Measurements from ENCODE around the gene LAMB4. TPM values are rescaled to one million over a fixed set of nuclear protein-coding genes. Genes with fewer than 3 reads are reported as not detected.

The LAMB4 gene
- total RNA-seq (2014; rRNA removed; shearing (Covaris generic)) = 0.59 and 0.69 TPM in 2 replicates
- 1.9 and 4.4 TPM in 2 replicates for polyA plus RNA-seq (2014; cell fraction: nucleus; rRNA removed)

DNA sequence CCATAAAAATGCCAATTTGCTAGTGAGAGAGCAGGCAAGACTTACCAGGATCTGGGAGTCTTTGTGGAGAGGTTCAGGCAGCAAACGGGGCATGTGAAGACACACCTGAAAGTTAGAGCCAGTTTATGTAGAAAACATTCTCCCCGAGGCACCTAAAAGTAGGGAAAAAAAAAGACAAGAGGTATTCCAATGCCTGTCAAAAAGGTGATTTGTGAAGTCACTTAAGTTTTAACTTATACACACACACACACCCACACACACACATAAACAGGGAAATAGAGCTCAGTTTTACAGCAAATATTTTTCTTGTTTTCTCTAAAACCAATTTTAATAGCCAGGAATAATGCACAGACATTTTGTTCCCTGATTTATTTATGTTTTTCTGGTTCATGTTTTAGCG, at the start of gene LAMB4:
Gene LAMB4, minus strand, starts transcription at position 101 of the 400 bp plus-strand sequence. CDS start 7,197 bp downstream, outside the sequence.
- no peak for DNase-seq (ENCODE audit: extremely low read depth, low read depth)

GRCh38 chr7:108178398-108178797, 48.2 kb upstream of the LAMB4 start:
- no peak for DNase-seq (ENCODE audit: extremely low read depth, low read depth)

DNA sequence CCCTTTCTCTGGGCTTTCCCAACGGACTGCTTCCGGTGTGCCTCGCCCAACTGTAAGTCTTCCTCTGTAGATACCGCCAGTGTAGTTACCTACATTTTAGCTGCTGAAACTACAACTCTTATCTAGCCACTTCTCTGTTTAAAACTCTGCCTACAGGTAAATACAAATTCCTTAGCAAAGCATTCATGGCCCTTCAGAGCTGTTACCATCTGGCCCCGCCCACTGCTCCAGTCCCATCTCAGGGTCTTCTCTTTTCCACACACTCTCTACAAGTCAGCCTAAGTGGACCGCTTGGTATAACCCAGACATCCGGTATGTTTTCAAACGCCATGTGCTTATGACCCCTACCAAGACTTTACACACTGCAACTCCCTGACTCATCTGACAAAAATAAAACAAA, 41.0 kb upstream of the LAMB4 start:
- DNase-seq (ENCODE audit: extremely low read depth, low read depth) = no peak

- no peak for DNase-seq (ENCODE audit: extremely low read depth, low read depth)
Measured at GRCh38 chr7:108170251-108170650, 40.1 kb upstream of the LAMB4 start.

- DNase-seq (ENCODE audit: extremely low read depth, low read depth) = no peak
Measured at GRCh38 chr7:108167460-108167859, 37.3 kb upstream of the LAMB4 start.

DNA sequence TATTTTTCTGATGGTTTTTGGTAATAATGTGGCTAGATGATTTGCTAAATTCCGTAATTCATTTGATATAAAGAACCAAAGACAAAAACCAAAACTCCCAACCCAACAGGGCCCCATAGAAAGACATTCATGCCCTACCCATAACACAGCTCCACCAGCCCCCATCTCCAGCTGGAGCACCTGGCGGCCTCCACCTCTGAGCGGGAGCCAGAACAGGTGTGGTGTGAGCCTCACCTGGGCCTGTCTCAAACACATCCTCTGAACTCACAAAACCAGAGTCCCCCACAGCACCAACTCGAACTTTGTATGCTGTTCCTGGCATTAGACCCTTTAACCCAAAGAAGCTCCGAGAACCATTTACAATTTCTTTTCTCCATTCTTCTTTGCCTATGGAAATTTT, 36.5 kb upstream of the LAMB4 start:
- DNase-seq (ENCODE audit: extremely low read depth, low read depth) = no peak

DNA sequence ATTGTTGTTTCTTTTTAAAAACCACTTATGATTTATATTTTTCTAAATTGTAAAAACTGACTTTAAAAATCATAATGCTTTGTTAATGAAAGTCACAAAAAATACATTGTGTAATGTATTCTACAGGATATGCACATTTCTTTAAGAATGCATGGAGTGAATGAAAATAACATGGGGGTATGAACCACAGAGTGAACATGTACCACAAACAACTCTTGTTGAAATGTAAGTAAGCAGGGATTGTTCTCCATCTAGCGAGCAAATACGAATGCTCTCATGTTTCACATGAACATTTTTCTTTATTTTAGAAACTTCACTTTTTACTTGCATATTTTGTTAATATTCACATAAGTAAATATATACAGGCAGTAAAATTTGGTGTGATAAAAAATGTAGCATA, 35.6 kb upstream of the LAMB4 start:
- DNase-seq (ENCODE audit: extremely low read depth, low read depth) = no peak

DNA sequence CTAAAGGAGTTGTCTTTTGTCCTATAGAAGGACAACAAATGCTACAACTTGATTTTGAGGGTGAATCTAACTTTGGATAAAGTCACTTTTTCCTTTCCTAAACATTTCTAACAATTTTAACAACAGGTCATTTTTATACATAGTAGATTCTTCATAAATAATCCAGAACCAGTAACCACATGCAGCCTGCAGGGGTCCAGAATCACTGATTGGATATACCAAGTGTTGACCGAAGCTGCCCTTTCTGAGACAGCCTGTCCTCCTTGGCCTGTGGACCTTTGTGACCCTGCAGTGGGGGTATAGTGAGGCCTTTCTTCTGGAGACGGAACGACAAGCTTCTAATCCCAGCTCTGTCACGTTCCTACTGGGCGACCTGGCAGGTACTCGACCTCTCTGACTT, 34.8 kb upstream of the LAMB4 start:
- no peak for DNase-seq (ENCODE audit: extremely low read depth, low read depth)

- DNase-seq (ENCODE audit: extremely low read depth, low read depth) = no peak
Measured at GRCh38 chr7:108164342-108164741, 34.2 kb upstream of the LAMB4 start.

DNA sequence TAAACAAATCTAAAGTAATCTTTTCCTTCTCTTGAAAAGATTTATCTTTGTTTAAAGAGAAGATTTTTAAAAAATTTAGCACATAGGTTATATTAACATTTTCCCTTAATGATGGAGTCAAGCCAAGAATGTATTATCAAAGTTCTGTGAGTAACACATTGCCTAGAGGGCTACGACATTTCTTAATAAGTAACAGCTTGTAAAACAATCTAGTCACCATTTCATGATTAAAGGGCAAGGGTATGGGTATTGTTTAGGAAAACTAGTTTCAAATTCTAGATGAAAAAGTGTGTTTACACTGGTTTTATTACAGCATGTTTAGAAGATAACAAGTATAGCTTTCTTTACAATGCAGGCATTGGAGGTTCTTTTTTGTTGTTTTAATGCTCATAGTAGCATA, 28.6 kb upstream of the LAMB4 start:
- no peak for DNase-seq (ENCODE audit: extremely low read depth, low read depth)

GRCh38 chr7:108157606-108158335, 27.6 kb upstream of the LAMB4 start:
- DNase-seq (ENCODE audit: extremely low read depth, low read depth) = no peak

DNA sequence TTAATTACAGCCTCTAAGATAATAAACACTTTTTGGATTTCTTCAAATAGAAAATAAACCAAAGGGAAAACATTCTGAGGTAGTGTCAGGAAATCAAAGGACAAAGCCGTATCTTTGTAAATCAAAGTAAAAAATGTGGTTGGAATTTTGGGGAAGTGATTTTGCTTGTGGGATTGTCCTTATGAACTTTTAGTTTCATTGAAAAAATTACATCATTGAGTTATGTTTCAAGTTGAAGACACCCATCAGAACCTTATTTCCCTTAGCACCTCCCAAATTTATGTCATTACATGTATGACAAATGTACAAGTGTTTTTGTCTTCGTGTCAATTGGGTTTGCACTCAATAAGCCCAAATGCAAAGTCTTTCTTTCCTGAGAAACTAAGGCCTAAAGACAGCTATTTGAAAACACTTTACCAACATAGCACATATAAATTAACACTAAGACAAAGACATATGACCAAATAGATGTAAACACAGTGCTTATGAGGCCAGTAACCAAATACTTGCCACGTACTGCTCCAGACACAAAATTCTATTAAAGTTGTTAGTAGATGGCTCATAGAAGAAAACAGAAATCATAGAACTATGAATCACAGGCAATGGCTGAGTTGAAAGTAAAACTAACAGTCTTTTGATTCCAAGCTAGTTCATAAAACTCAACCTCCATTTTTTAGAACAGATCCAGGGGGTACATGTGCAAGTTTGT, 26.9 kb upstream of the LAMB4 start:
- no peak for DNase-seq (ENCODE audit: extremely low read depth, low read depth)

- DNase-seq (ENCODE audit: extremely low read depth, low read depth) = no peak
Measured at GRCh38 chr7:108152198-108152597, 22.0 kb upstream of the LAMB4 start.

DNA sequence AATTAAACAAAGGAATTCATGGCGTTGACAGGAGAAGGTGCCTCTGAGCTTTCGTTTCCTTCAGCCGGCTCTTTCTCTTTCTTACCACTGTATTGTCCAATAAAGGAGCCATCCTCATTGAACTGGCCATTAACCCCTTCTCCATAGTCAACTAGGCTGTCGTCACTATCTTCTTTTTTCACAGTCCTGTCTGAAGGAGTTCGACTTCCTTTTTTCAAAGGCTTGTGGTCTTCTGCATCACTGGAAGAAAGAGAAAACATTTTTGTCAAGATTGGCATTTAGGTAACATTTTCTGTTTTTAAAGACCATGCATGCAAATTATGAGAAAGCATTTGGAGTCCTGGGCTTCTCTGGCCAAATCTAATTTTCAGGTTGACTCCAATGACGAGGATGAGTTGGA, 19.7 kb upstream of the LAMB4 start:
- DNase-seq (ENCODE audit: extremely low read depth, low read depth) = no peak

DNA sequence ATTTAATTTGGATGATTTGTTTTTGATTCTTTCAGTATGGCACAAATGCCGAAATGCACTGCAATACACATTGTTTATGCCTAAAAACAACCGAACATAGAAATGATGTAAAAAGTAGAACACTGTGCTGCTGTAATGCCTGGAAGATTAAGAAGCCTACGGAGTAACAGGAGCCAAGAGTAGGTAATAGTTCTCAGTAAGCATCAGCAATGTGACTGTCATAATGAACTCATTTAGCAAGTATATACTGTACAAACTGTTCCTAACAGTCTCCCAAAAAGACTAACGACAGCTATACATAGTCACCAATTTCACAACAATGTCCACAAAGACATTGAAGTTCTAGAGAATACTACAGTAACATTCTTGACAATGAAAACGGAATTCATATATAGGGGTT, 19.0 kb upstream of the LAMB4 start:
- no peak for DNase-seq (ENCODE audit: extremely low read depth, low read depth)

- DNase-seq (ENCODE audit: extremely low read depth, low read depth) = no peak
Measured at GRCh38 chr7:108147031-108147563, 16.9 kb upstream of the LAMB4 start.

GRCh38 chr7:108146070-108146842, 16.1 kb upstream of the LAMB4 start:
- peak; percentile 60 for DNase-seq (ENCODE audit: extremely low read depth, low read depth)

- DNase-seq (ENCODE audit: extremely low read depth, low read depth) = no peak
Measured at GRCh38 chr7:108145401-108145800, 15.2 kb upstream of the LAMB4 start.

DNA sequence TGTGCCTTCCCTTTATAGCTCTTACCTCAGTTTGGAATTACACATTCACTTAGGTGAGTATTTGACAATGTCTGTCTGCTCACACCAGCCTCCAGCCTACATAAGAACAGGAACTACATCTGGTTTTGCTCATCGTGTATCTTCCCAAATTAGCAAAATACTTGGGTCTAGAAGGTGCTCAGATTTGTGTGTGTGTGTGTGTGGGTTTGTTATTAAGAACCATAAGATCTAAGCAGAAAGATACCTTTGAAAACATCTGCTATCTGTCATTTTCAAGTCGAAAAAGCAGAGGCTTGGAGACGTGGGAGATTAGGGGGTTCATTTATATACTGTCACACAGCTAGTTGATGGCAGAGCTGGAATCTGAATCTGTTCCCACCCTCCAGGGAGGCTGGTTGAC, 14.8 kb upstream of the LAMB4 start:
- DNase-seq (ENCODE audit: extremely low read depth, low read depth) = no peak

- DNase-seq (ENCODE audit: extremely low read depth, low read depth) = no peak
Measured at GRCh38 chr7:108143658-108144420, 13.7 kb upstream of the LAMB4 start.

Data from NCI-H460 (cell line).